Fibroblast of gingiva (primary cell): ENCODE results near the gene CDC25C.
"Not testable (repeated sequence)": the region's sequence is repeated elsewhere in the genome, so short reads cannot be mapped to it uniquely, and the experiment has no call there.

Source experiments
- DNase-seq: peaks from one replicate; pipeline ENCODE4 v3.0.0-alpha.2; 2011; ENCODE audit warnings: low read depth

Gene CDC25C

DNA sequence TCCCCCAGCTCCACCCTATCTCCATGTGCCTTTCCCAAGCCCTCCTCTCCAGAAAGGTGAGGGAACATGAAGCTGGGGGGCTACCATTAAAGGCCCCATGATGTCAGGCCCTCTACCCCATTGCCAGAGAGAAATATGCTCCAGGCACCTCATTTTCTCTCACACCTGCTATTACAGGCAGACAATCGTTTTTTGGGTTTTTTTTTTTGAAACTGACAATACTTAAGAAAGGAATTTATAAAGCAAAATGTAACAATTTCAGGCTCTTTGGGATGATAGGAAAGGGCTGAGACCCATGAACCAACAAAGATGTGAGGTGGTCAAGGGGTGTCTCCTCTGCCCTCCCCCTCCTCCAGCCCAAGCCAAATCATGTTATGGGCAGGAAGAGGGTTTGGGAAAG lies 55.7 kb downstream of the CDC25C start:
- DNase-seq, result no peak

DNA sequence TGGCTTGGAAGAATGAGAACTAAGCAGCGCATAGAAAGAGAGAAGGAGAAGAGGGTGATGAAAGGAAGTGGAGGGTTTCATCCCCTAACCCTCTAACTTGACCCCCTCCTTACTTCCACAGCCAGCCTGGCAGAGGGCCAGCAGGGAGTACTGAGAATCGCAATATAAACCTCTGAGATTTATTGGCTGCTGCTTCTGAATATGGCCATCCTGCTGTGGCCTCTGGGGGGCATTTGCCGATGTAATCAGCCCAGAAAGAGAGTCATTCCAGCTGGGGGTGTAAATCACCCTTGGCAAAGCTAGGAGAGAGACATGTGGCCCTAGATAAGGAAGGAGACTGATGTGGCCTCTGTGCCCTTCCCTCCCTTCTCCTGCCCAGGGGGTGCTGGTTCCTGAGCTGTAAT lies 56.2 kb downstream of the CDC25C start:
- DNase-seq, result no peak

DNA sequence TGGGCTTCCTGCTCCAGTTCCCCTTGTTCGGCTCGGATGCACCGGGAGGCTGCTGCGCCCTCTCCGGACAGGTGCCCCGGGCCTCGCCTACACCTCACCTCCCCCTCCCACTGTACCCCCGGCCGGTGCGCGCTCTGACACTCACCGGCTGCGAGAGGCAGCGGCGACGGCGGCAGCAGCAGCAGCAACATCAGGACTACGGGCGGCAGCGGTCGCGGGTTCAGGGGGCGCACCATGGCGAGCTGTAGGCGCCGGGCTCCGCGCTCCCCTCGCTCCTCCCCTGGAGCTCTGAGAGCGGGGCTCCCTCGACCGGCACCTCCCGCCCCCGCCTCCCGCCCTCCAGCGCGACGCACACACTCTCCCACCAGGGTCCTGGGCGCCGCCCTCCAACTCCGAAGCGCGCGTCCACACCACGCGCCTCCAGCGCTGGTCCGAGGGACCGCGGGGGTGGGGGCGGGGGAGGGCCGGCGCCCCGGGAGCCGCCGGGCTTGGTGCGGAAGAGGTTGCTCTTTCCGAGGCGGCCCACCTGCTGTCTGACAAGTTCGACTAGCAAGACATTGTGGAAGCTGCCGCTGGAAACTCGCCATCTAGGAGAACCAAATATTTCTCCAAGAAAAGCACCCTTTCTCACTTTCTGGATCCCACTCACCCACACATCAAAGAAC lies 57.3 kb downstream of the CDC25C start, which contains the start of gene GFRA3:
TSS of gene GFRA3 (minus strand) at position 433 of the 665 bp plus-strand sequence. CDS start at position 236, 197 bp downstream.
- no peak for DNase-seq

DNA sequence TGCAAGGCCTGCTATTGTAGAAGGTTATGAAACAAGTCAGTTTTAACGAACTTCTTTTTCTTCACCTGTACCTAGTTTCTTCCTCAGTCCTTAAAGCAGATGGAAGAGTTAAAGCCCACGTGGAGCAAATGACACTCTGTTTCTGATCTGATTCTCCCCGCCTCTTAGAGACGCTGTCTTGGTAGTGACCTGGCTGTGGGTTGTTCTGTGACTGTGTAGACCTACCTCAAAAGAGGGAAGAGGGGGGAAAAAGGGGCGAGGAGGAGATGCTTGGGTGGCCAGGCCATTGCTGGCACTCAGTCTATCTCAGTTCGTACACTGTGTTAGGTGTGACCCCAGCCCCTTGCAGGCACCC lies 57.8 kb downstream of the CDC25C start:
- DNase-seq, result no peak

DNA sequence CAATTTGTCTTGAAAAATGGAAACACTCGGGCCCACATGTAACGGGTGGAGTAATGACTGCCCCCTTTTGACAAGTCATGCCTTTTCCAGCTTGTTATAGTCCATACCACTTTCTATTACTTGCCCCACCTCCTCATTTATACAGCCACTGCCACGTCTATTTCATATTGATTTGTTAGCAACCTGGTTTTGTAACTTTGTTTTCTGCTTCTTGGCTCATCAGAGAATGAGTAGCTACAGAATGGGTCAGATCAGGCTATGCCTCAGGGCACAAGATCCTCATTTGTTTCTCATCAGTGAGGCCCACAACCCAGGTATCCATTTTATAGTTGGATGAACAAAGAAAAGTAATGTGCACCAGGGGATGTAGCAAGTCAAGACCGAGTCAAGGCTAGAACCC lies 58.9 kb downstream of the CDC25C start:
- DNase-seq, result no peak

DNA sequence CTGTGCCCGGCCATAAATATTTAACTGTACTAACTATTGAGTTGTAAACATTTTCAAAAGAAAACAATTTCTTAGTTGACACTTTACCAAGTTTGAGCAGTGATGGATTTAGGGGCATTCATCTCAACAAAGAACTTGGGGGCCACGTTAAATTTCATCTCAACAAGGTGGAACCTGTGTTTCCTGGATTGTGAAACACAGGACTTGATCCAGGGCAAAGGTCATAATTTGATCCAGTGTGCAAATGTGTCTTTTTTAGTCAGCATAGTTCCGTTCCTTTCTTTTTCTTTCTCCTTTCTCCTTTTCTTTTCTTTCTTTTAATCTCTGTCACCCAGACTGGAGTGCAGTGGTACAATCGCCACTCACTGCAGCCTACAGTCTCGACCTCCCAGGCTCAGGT lies 60.3 kb downstream of the CDC25C start:
- DNase-seq, result no peak

DNA sequence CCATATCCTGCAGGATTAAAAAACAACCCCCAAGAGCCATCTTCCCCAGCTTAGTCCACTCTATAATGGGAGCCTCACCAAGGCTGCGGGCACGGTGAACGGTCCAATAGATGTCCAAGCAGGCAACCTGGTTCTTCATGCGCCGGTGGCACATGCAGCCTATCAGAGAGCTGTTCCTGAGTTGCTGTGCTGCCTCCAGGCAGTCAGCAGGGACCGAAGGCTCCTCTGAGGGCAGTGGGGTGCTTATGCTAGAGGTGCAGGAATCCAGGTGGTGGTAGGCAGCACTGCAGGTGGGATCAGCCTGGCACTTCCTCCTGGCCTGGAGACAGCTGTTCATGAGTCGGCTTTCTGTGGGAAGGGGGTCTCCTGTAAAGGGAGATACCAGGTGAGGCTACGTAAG lies 67.4 kb downstream of the CDC25C start:
- no peak for DNase-seq

DNA sequence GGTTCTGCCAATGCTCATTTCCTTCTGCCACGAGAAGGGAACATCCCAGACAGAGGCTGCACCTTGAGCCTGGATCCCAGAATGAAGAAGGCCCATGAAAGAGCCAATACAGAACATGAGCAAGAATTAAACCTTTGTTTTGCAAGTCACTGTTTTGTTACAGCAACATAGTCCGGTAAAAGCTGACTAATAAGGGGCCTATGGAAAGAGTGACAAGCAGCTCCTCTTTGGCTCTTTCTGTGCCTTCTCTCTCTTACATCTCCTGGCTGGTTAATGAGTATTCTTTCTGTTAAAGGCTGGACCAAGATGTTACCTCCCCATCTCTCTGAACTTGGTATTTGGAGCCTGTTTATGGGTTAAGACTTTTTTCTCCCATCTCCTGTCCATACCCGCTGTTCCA lies 68.0 kb downstream of the CDC25C start:
- no peak for DNase-seq

DNA sequence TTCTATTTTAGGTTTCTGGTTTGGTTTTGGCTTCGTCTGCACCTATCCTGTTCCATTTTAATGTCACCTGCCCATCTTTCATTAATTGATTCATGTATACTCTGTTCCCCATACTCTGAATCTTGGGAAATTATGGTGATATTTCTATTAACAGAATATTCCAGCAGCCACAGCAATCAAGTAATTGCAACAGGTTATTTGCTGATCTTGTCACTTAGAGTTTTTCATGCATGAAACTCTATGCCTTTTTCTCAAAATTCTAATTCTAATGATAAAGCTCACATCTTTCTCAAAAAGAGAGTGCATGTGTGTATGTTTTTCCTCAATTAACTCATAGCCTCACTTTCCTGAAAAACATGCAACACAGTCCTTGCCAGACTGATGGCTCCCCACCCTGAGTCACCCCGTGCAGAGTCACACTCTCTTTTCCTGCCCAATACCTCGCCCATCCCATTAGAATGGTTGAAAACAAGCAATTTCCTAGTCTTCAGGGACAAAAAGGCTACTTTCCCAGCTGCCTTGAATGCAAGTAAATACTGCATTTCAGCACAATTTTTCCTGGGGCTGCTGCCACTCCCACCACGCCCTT lies 72.8 kb downstream of the CDC25C start:
- DNase-seq, result no peak

DNA sequence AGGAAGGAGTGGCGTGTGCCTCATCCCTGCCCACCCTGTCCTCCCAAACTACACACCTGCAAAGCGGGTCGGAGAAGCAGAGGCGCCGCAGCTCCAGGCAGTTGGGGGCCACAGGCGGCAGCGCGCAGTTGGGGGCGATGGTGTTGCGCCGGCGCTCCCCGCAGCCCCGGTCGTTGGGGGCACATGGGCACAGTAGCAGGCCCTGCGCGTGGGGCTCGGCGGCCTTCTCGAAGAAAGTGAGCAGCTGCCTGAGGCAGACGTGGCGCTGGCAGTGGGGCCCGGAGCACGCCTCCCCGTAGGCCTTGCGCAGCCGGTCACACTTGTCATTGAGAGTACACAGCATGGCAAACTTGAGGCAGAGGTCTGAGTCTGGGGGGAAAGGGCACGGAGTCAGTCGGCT lies 74.0 kb downstream of the CDC25C start:
- DNase-seq, result no peak

DNA sequence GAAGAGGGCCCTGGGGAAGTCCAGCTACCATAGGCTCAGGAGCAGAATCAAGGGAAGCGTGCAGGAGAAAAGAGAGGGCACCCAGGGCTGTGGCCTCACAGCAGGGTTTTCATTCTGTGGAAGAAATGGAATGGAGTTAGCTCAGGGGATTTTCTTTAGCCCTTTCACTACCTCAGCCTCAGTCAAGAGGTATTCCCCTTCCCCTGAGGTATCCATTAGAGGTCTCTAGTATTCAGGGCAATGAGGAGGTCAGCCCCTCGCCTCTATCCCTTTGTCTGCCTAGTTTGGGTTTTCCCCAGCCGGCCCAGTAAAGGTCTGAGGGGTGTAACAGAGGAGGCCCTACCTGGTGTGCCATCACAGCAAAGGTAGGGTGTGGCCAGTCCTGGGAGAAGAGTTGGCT lies 78.7 kb downstream of the CDC25C start:
- DNase-seq, result no peak

DNA sequence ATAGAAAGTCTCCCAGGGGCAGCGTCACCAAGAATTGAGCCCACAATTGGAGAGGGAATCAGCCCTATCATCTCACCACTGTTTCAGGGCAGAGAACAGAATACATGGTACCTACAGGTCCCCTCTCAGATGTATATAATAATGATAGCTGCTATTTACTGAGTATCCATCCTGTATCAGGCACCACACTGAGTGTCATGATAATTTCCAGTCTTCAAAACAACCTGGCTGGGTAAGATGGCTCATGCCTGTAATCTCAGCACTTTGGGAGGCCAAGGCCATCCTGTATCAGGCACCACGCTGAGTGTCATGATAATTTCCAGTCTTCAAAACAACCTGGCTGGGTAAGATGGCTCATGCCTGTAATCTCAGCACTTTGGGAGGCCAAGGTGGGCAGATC lies 83.8 kb downstream of the CDC25C start:
- not testable (repeated sequence) for DNase-seq

DNA sequence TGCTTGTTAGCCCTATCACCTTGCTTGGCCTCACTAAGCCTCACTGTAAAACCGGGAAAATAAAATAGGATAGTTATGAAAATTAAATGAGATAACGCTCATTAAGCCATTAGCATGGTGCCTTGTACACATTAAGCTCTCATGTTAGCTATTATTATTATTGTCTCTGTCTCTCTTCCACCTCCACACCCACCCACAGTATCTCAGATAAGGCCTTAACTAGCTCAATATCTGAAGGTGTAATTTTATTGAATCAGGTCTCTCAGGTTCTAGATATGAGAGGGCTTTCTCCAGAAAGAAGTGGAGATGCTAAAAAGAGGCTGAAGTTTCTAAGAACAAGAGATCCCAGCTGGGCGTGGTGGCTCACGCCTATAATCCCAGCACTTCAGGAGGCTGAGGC lies 84.8 kb downstream of the CDC25C start:
- no peak for DNase-seq

DNA sequence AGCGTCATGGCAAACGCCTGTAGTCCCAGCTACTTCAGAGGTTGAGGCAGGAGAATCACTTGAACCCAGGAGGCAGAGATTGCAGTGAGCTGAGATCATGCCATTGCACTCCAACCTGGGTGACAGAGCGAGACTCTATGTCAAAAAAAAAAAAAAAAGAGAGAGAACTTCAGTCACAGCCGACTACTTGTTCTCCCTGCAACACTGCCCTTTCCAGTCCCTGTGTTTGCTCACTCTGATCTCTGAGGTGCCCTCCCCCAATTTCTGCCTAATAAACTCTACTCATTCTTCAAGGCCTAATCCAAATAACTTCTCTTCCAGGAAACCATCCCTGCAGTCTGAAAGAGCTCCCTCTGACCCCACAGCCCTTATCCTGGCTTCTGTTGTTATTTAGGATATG lies 85.3 kb downstream of the CDC25C start:
- DNase-seq, result no peak

DNA sequence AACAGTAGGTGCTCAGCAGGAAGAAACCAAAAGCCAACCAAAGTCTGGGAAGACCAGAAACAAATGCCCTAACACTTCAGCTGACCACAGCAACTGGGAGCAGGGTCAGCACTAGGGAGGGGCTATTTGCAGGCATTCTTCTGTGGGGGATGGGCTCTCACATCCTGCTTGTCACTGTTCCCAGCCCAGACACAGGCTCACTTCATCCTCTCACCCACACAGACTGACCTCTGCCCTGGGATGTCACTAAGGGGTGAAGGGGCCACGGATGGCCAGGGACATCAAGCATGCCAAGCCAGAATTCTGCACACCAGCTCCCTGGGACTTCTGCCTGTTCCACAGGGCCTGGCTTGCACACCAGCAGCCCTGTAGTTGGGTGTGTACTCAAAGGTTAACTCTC lies 85.9 kb downstream of the CDC25C start:
- no peak for DNase-seq

DNA sequence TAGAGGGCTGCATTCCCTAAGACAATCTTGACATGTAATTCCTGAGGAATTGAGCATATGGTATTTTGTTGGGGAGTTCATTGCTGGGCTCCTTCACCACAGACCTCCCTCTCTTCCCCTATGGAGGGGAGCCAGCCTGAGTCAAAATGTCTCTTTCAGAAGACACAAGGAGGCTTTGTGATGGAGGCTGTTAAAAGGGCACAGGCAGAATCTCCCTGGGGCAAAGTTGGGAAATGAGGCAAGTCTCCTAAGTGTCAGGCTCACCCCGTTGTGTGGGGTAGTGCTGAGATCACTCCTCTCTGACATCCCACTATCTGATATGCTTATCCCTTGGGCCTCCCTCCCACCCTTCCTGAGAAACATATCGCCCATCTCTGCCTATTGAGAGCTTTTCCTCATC lies 87.8 kb downstream of the CDC25C start:
- DNase-seq, result no peak

DNA sequence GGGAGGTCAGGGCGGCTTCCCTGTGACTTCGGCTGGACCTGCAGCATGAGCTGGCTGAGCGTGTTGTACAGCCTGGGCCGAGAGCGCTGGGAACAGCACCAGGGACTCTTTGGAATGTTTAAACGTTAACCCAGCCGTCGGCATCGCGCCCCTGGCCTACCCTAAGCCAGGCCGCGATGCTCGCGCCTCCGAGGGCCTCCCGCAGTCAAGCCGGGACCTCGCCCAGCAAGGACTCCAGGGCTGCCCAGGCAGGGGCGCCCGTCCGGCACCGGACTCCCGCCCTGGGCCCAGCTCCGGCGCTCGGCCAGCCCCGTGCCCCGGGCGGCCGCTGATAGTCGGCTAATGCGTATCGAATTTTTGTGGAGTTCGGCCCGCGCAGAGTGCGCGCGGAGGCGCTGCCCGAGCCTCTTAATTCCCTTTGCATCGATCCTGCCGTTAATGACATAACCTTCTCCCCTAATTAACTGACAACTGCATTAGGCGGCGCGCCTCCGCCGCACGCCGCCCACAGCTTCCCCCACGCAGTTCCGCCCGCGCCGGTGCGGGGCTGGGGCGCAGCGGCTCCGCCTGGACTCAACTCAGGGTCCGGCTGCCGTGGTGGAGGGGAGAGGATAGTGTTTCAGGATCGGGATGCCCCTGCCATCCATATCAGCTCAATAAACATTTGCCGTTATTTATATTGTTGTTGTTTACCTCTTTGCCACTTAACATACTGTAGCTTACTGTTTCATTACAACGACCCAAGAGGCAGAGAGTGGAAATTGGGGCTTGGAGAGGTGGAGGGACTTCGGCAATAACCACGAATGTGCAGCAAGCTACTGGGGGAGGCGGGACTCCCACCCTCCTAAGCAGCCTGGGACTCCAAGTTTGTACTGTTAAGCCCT lies 89.7 kb downstream of the CDC25C start:
- DNase-seq, result peak; percentile 10

DNA sequence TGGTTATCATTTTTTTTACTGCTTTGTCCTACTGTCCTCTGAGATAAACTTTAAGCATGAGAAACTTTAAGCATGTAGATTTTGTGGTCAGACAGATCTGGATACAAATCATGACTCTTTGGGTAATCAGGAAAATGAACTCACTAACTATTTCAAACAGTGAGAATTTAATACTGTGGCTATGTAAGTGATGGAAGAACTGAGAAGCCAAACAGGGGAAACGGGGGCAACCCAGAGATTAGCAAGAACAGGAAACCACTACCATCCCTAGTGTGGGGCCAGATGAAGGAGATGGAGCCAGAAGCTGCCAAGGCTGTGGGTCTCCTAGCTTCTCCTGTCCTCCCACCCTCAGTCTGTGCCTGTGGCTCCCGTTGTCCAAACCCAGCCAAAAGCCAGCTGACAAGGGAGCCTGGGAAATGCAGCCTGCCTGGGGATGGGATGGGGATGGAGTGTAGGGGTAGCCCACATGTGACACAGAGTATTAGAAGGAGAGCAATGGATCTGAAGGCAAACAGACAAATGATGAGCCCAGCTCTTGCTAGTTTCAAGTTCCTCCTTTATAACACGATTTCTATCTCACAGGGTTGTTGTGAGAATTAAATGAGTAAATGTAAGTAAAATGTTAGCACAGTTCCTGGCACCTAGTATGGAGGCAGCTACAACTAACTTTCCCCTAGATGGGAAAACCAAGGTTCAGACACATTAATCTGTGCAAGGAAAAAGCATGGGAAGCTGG lies 90.8 kb downstream of the CDC25C start:
- no peak for DNase-seq

DNA sequence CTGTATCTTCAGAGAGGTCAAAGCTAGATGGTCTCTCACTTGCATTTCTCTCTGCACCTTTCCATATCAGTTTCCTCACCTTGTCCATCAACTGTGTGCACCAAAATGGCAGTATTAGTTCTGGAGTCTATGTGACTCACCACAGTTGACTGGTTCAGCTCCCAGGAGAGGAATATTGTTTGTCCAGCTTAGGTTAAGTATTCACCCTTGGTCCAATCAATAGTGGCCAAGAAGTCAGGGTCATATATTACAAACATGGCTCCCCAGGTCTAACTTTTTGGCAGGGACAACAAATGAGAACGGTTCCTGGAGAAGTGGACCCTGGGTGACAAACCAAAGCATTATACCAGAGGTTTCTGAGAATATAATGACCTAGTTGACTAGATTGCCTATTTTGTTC lies 93.6 kb downstream of the CDC25C start:
- DNase-seq, result no peak
